GM10266 (cell line): ENCODE data around the gene PDE11A.

Source experiments
- DNase-seq: peaks from one replicate; pipeline ENCODE4 v3.0.0; 2012; ENCODE audit errors: extremely low spot score
- CTCF ChIP-seq: IDR thresholded peaks from 2 replicates; pipeline ENCODE4 v1.5.1; 2012; ENCODE audit warnings: mild to moderate bottlenecking, low read depth; ENCODE audit not compliant: control insufficient read depth, insufficient read depth; ENCODE audit errors: missing control alignments

PDE11A gene

GRCh38 chr2:177923323-177923722 lies 149.3 kb downstream of the PDE11A start:
- TF ChIP-seq CTCF: no peak
- DNase-seq: no peak

GRCh38 chr2:177921726-177922125 lies 150.9 kb downstream of the PDE11A start:
- no peak for DNase-seq
- TF ChIP-seq CTCF: no peak

- TF ChIP-seq CTCF: no peak
- no peak for DNase-seq
Observed at GRCh38 chr2:177917169-177917568, 155.4 kb downstream of the PDE11A start.

- TF ChIP-seq CTCF: no peak
- DNase-seq: no peak
Observed at GRCh38 chr2:177916342-177916741, 156.2 kb downstream of the PDE11A start.

- DNase-seq: no peak
- no peak for TF ChIP-seq CTCF
Observed at GRCh38 chr2:177914247-177914646, 158.3 kb downstream of the PDE11A start.

- TF ChIP-seq CTCF: no peak
- no peak for DNase-seq
Observed at GRCh38 chr2:177909962-177910361, 162.6 kb downstream of the PDE11A start.

- no peak for DNase-seq
- no peak for TF ChIP-seq CTCF
Observed at GRCh38 chr2:177908824-177909223, 163.8 kb downstream of the PDE11A start.
